Panc1 (cell line): Measurements from ENCODE around the gene KHSRP.

Experiments used
- CTCF ChIP-seq: fragments of 450-650 bp; IDR thresholded peaks from 2 replicates; pipeline ENCODE4 v1.5.1; 2017; ENCODE audit warnings: mild to moderate bottlenecking
- POLR2AphosphoS5 ChIP-seq: IDR thresholded peaks from 2 replicates; pipeline ENCODE4 v1.6.1; 2012; ENCODE audit warnings: mild to moderate bottlenecking, low read depth, low read length, moderate library complexity
- REST ChIP-seq, 2 experiments: IDR thresholded peaks; 2 replicates each; pipeline ENCODE4 v1.6.1; 2011 to 2012; ENCODE audit warnings: low read depth in 2 of 2, control low read depth in 1 of 2, low read length in 1 of 2, mild to moderate bottlenecking in 1 of 2, moderate library complexity in 1 of 2; ENCODE audit not compliant: insufficient read depth in 1 of 2
- SIN3A ChIP-seq: IDR thresholded peaks from 2 replicates; pipeline ENCODE4 v1.6.1; 2012; ENCODE audit warnings: low read depth, mild to moderate bottlenecking, low read length, moderate library complexity, borderline replicate concordance; ENCODE audit not compliant: insufficient read depth
- TCF7L2 ChIP-seq: IDR thresholded peaks from 2 replicates; pipeline ENCODE4 v1.6.1; 2011; ENCODE audit warnings: mild to moderate bottlenecking, low read depth, low read length, inconsistent platforms

- TF ChIP-seq CTCF (no peak), POLR2AphosphoS5 (no peak), SIN3A (no peak), TCF7L2 (no peak), REST (IDR thresholded peaks at IDR 0.05; ENCODE audit: insufficient read depth in 1 of 2, low read depth in 2 of 2, low read length in 1 of 2) (no peak)
Measured at GRCh38 chr19:6384381-6384780, 40.2 kb downstream of the KHSRP start.
